Aorta (tissue), 5 donors: ENCODE measurements around the gene SRP19. TPM values are rescaled to one million over a fixed set of nuclear protein-coding genes. Genes with fewer than 3 reads are reported as not detected.

Experiments
- ATAC-seq: fragments of 200-7000 bp; cut with Tn5 transposase; one replicate; pipeline ENCODE4 v1.9.1; 2022; ENCODE audit warnings: moderate library complexity; ENCODE audit not compliant: low FRiP score
- DNase-seq, 2 donors: peaks; one replicate each; pipeline ENCODE4 v3.0.0-alpha.2; 2020
- H3K27ac ChIP-seq, 2 donors: one replicate each; pipeline ENCODE4 v1.5.1; 2013; ENCODE audit warnings: low read length in 2 of 2, mild to moderate bottlenecking in 2 of 2, moderate library complexity in 2 of 2, control low read depth in 1 of 2, inconsistent platforms in 1 of 2, low read depth in 1 of 2
- H3K27me3 ChIP-seq, 2 donors: one replicate each; pipeline ENCODE4 v1.6.1; 2013; ENCODE audit warnings: control low read depth in 1 of 2, low read length in 1 of 2, mild to moderate bottlenecking in 1 of 2, moderate library complexity in 1 of 2; ENCODE audit not compliant: insufficient read depth in 2 of 2, control insufficient read depth in 1 of 2
- H3K36me3 ChIP-seq, 2 donors: one replicate each; pipeline ENCODE4 v1.6.1; 2013; ENCODE audit warnings: control low read depth in 1 of 2, low read length in 1 of 2, mild to moderate bottlenecking in 1 of 2; ENCODE audit not compliant: insufficient read depth in 2 of 2, control insufficient read depth in 1 of 2
- H3K4me1 ChIP-seq, 2 donors: one replicate each; pipeline ENCODE4 v1.6.1; 2013; ENCODE audit warnings: low read length in 2 of 2, control low read depth in 1 of 2, mild to moderate bottlenecking in 1 of 2, moderate library complexity in 1 of 2; ENCODE audit not compliant: insufficient read depth in 2 of 2, control insufficient read depth in 1 of 2
- H3K4me3 ChIP-seq, 2 donors: one replicate each; pipeline ENCODE4 v1.5.1; 2013; ENCODE audit warnings: low read length in 2 of 2, control low read depth in 1 of 2, mild to moderate bottlenecking in 1 of 2
- H3K9me3 ChIP-seq: one replicate; pipeline ENCODE4 v1.6.1; 2013; ENCODE audit warnings: mild to moderate bottlenecking, low read length; ENCODE audit not compliant: control insufficient read depth
- WGBS, 2 donors: extraction: QIAGEN DNeasy Blood & Tissue Kit; methylation state at CpG; one replicate each; pipeline ENCODE4 v1.1.7; 2013; 5-methylcytosine and 5-hydroxymethylcytosine counted together
- intact Hi-C, 2 donors: fragments of 100-400 bp; cut with DNase I; formaldehyde crosslinking; loops; one replicate each; pipeline versions ENCODE4 v1.14.2 to v1.15.0; 2022
- polyA plus RNA-seq, 2 donors: library from polyadenylated mRNA; stranded (reverse); fragments of 200-250 nt; gene quantifications; one replicate each; pipeline ENCODE4 v1.2.3, GENCODE V29; 2013
- total RNA-seq, 2 donors: library from RNA; stranded (reverse); fragmentation: NEBNext Ultra II Directional; extraction: Animal tissue kit (Norgen Biotek cat#: 25700); gene quantifications; one replicate each; pipeline ENCODE4 v1.2.1, GENCODE V29; 2021
- donor health status: healthy with polysubstance abuse.
- donor health status: Bipolar disorder and iron deficiency.
- donor health status: DM: no; HTN: no; CAD: no.
- donor health status: DM: no; HTN: no; CAD: no.
- donor health status: DM: yes; HTN: yes; CAD: no.

The SRP19 gene
- total and polyA plus RNA-seq, 4 donors, result 33.4 to 80.5 (median 54.8) TPM

GRCh38 chr5:112918136-112918535 lies 57.0 kb downstream of the SRP19 start:
- Histone ChIP-seq H3K9me3 (no peaks in the 10 kb centered on the region), H3K27me3 (no peaks in the 10 kb centered on the region), H3K4me1 (peaks cover 0 to 6% of the 10 kb centered on the region in 2 donors), H3K4me3 (no peak overlapping the region), H3K36me3 (peaks cover 0 to 3% of the 10 kb centered on the region in 2 donors), H3K27ac (no peak overlapping the region)
- intact Hi-C loops, result no loop called here
- WGBS, 2 donors, result 78 to 82% methylated on average over 3 of the region's 3 CpGs
- no peak for ATAC-seq
- no peak for DNase-seq

DNA sequence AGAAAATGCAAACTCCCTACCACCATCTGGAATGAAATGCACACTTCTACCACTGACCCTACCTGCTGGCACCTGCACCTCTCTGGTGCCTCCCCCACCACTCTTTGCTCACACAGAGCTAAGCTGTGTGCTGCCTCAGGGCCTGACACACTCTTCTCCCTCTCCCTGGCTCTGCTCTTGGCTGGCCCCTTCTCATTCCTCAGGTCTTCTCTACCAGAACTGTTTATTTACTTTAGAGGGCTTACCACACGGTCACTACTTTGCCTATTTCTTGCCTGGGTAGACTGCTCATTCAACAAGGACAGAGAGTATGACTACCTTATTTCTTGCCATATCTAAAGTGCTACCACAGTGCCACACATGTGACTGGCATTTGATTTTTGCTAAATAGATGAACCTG lies 57.6 kb downstream of the SRP19 start:
- intact Hi-C loops, result no loop called here
- H3K36me3 ChIP-seq, result peaks cover 0 to 3% of the 10 kb centered on the region in 2 donors
- H3K9me3 ChIP-seq, result no peaks in the 10 kb centered on the region
- 17% methylated on average over 1 of the region's 1 CpG for WGBS, 2 donors
- DNase-seq, result no peak
- H3K4me3 ChIP-seq, result no peak overlapping the region
- H3K27me3 ChIP-seq, result no peaks in the 10 kb centered on the region
- no peak overlapping the region for H3K27ac ChIP-seq
- no peak for ATAC-seq
- peaks cover 0 to 4% of the 10 kb centered on the region in 2 donors for H3K4me1 ChIP-seq

Other genes with a start within 250 kb of the SRP19 start
- gene APC, start 123.4 kb upstream of the SRP19 start, total RNA-seq, result 10 to 100 TPM; 49.8 to 51.6 TPM
- 1 to 10 TPM; 2.8 to 6.5 TPM for gene APC, start 123.4 kb upstream of the SRP19 start, polyA plus RNA-seq
- 10 to 100 TPM; 74.4 to 88.5 TPM for gene REEP5, start 60.9 kb downstream of the SRP19 start, total RNA-seq
- 10 to 100 TPM; 78.9 to 81.1 TPM for gene REEP5, start 60.9 kb downstream of the SRP19 start, polyA plus RNA-seq
- gene DCP2, start 115.5 kb downstream of the SRP19 start, total RNA-seq, result 10 to 100 TPM; 38.0 to 59.3 TPM
- 1 to 10 TPM; 6.0 to 9.9 TPM for gene DCP2, start 115.5 kb downstream of the SRP19 start, polyA plus RNA-seq